PC-9 (cell line): ENCODE data around the gene VSTM2L.

Experiments
- CTCF ChIP-seq: fragments of 200-600 bp; sonication (generic); conservative IDR thresholded peaks from 2 replicates; pipeline ENCODE4 v1.6.1; 2017; ENCODE audit warnings: mixed run types, antibody characterized with exemption, mild to moderate bottlenecking, moderate library complexity
- EZH2 ChIP-seq: fragments of 200-600 bp; sonication (generic); IDR thresholded peaks from 2 replicates; pipeline ENCODE4 v1.8.0; 2017; ENCODE audit warnings: antibody characterized with exemption, low read depth

- TF ChIP-seq EZH2 (no peak), CTCF (no peak)
These were observed 40.1 kb downstream of the VSTM2L start for GRCh38 chr20:37943033-37943432.
